ENCODE measurements around the gene MEIS2. TPM values are rescaled to one million over a fixed set of nuclear protein-coding genes. Genes with fewer than 3 reads are reported as not detected.

MEIS2 gene
- total and polyA plus RNA-seq, 4 donors: 40.1 to 119 (median 72.0) TPM

DNA sequence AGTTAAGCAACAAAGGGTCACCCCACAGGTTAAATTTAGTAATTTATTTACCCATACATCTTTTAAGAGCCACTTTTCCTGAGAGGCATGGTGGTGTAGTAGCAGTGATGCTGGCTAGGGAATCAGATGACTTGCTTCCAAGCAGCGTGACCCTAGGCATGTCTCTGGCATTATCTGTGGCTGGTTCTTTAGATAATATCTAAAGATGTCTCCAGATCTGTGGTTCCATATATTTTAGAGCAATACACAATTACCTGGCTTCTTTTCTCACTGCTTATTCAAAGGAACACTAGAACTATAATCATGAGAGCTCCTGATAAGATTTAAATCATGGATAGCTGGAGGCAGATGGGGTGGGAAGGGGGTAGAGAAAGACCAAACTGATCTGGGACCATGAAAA is 21.1 kb upstream of the MEIS2 start:
- DNase-seq (ENCODE audit: low read depth in 4 of 6, low spot score in 6 of 6): no peak
- no CpG with 5 or more reads among the region's 1 CpG for WGBS (ENCODE audit: insufficient coverage)
- no peaks in the 10 kb centered on the region for H3K9me3 ChIP-seq (ENCODE audit: control insufficient read depth, insufficient read depth, low read length)
- no peaks in the 10 kb centered on the region for H3K4me1 ChIP-seq (ENCODE audit: control insufficient read depth, insufficient read depth, low read length)
- H3K27me3 ChIP-seq (ENCODE audit: control insufficient read depth, insufficient read depth, low read length): no peaks in the 10 kb centered on the region
- H3K4me3 ChIP-seq (ENCODE audit: low read depth, low read length): no peak overlapping the region
- H3K36me3 ChIP-seq (ENCODE audit: control insufficient read depth, insufficient read depth, low read length): no peaks in the 10 kb centered on the region
- H3K27ac ChIP-seq (ENCODE audit: low read depth, low read length): no peak overlapping the region

DNA sequence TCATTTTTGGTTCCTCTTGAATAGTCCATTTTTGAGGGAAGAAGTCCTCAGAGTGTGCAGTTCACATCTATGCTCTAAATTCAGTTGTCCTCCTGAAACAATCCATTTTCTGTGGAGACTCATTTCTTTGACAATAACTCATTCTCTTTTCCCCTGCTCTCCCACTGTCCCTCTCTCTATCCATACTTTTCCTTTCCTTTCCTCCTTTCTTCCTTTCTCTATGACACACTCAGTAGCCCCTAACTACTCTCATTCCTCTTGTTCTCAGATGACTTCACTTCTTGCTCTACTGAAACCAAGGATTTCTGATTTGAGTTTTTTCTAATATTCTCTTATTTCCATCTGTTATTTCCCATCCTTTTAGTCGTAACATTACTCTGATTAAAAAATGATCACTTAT is 16.7 kb upstream of the MEIS2 start:
- peaks cover 4% of the 10 kb centered on the region for H3K27me3 ChIP-seq (ENCODE audit: control insufficient read depth, insufficient read depth, low read length)
- no peak overlapping the region for H3K27ac ChIP-seq (ENCODE audit: low read depth, low read length)
- no peaks in the 10 kb centered on the region for H3K4me1 ChIP-seq (ENCODE audit: control insufficient read depth, insufficient read depth, low read length)
- no peak for DNase-seq (ENCODE audit: low read depth in 4 of 6, low spot score in 6 of 6)
- WGBS (ENCODE audit: insufficient coverage): no CpG with 5 or more reads among the region's 1 CpG
- no peaks in the 10 kb centered on the region for H3K36me3 ChIP-seq (ENCODE audit: control insufficient read depth, insufficient read depth, low read length)
- no peaks in the 10 kb centered on the region for H3K9me3 ChIP-seq (ENCODE audit: control insufficient read depth, insufficient read depth, low read length)
- no peak overlapping the region for H3K4me3 ChIP-seq (ENCODE audit: low read depth, low read length)

DNA sequence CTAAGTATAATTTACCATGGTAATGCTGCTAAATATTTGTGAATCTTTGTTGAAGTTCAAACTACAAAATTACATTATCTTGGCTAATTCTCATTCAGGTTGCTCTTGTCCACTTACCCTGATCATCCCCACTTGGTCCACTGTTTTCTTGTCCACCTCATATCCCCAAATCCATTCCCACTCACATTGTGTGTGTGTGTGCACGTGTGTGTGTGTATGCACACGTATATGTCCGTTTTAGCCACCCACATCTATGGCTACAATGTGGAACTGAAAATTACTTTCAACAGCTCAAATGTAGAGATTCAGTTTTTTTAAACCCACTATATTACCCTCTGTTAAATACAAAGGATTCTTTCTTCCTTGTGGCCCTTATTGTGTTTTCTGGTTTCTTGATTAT is 15.2 kb upstream of the MEIS2 start:
- Histone ChIP-seq H3K27me3 (ENCODE audit: control insufficient read depth, insufficient read depth, low read length) (peaks cover 18% of the 10 kb centered on the region), H3K4me3 (ENCODE audit: low read depth, low read length) (no peak overlapping the region), H3K4me1 (ENCODE audit: control insufficient read depth, insufficient read depth, low read length) (peaks cover 7% of the 10 kb centered on the region), H3K36me3 (ENCODE audit: control insufficient read depth, insufficient read depth, low read length) (no peaks in the 10 kb centered on the region), H3K9me3 (ENCODE audit: control insufficient read depth, insufficient read depth, low read length) (no peaks in the 10 kb centered on the region), H3K27ac (ENCODE audit: low read depth, low read length) (no peak overlapping the region)
- no CpG with 5 or more reads among the region's 3 CpGs for WGBS (ENCODE audit: insufficient coverage)
- no peak for DNase-seq (ENCODE audit: low read depth in 4 of 6, low spot score in 6 of 6)

GRCh38 chr15:37112971-37113670 is 12.8 kb upstream of the MEIS2 start:
- WGBS (ENCODE audit: insufficient coverage): 79% methylated on average over 2 of the region's 5 CpGs
- no peak overlapping the region for H3K4me3 ChIP-seq (ENCODE audit: low read depth, low read length)
- H3K27ac ChIP-seq (ENCODE audit: low read depth, low read length): no peak overlapping the region

GRCh38 chr15:37112171-37112570 is 11.8 kb upstream of the MEIS2 start:
- H3K27me3 ChIP-seq (ENCODE audit: control insufficient read depth, insufficient read depth, low read length): peaks cover 51% of the 10 kb centered on the region
- no peaks in the 10 kb centered on the region for H3K9me3 ChIP-seq (ENCODE audit: control insufficient read depth, insufficient read depth, low read length)
- WGBS (ENCODE audit: insufficient coverage): no CpG with 5 or more reads among the region's 4 CpGs
- H3K4me1 ChIP-seq (ENCODE audit: control insufficient read depth, insufficient read depth, low read length): peaks cover 16% of the 10 kb centered on the region
- no peaks in the 10 kb centered on the region for H3K36me3 ChIP-seq (ENCODE audit: control insufficient read depth, insufficient read depth, low read length)
- no peak overlapping the region for H3K4me3 ChIP-seq (ENCODE audit: low read depth, low read length)
- H3K27ac ChIP-seq (ENCODE audit: low read depth, low read length): no peak overlapping the region
- DNase-seq (ENCODE audit: low read depth in 4 of 6, low spot score in 6 of 6): peak in 1 of 6 donors; percentile 21

More at GRCh38 chr15:37112971-37113670, 12.8 kb upstream of the MEIS2 start:
- Histone ChIP-seq H3K36me3 (ENCODE audit: control insufficient read depth, insufficient read depth, low read length) (no peaks in the 10 kb centered on the region), H3K4me1 (ENCODE audit: control insufficient read depth, insufficient read depth, low read length) (peaks cover 16% of the 10 kb centered on the region), H3K9me3 (ENCODE audit: control insufficient read depth, insufficient read depth, low read length) (no peaks in the 10 kb centered on the region), H3K27me3 (ENCODE audit: control insufficient read depth, insufficient read depth, low read length) (peaks cover 42% of the 10 kb centered on the region)
- DNase-seq (ENCODE audit: low read depth in 4 of 6, low spot score in 6 of 6): no peak

- no CpG with 5 or more reads among the region's 3 CpGs for WGBS (ENCODE audit: insufficient coverage)
- peak in 2 of 6 donors; percentile 19 to 49 for DNase-seq (ENCODE audit: low read depth in 4 of 6, low spot score in 6 of 6)
- Histone ChIP-seq H3K4me1 (ENCODE audit: control insufficient read depth, insufficient read depth, low read length) (peaks cover 20% of the 10 kb centered on the region), H3K4me3 (ENCODE audit: low read depth, low read length) (no peak overlapping the region), H3K27ac (ENCODE audit: low read depth, low read length) (no peak overlapping the region), H3K9me3 (ENCODE audit: control insufficient read depth, insufficient read depth, low read length) (no peaks in the 10 kb centered on the region), H3K27me3 (ENCODE audit: control insufficient read depth, insufficient read depth, low read length) (peaks cover 59% of the 10 kb centered on the region), H3K36me3 (ENCODE audit: control insufficient read depth, insufficient read depth, low read length) (no peaks in the 10 kb centered on the region)
Observed at GRCh38 chr15:37111427-37111717, 11.0 kb upstream of the MEIS2 start.

DNA sequence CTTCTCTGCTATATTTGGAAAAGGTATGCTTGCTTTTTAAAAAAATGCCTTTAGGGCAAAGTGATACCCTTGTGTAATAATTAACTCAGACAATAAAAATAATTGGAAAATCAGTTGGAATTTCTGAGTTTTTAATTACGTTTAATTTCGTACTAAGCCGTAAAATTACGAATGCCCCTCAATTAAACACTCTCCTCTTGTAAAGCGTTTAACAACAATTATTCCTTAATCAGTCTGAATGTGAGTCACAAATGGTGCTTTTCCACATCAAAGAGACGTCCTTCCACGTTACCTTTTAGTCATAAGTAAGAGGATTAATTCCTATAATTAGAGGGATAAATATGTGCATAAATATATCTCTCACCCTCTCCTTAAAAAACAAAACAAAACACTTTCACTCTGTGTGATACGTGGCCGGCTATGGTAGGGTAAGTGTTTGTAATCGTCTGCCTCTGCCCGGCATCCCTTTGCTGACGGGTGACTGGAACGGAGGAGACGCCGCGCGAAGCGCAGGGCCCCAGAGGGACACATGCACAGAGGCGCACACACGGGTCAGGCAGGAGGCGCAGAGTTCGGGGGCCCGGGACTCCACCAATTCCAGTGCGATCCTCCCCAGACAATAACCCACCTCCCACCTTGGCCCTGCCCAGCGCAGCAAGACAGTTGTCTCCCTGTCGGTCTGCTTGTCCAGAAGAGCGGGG is 9.7 kb upstream of the MEIS2 start:
- Histone ChIP-seq H3K4me1 (ENCODE audit: control insufficient read depth, insufficient read depth, low read length) (peaks cover 21% of the 10 kb centered on the region), H3K27me3 (ENCODE audit: control insufficient read depth, insufficient read depth, low read length) (peaks cover 69% of the 10 kb centered on the region), H3K27ac (ENCODE audit: low read depth, low read length) (no peak overlapping the region), H3K9me3 (ENCODE audit: control insufficient read depth, insufficient read depth, low read length) (no peaks in the 10 kb centered on the region), H3K36me3 (ENCODE audit: control insufficient read depth, insufficient read depth, low read length) (no peaks in the 10 kb centered on the region), H3K4me3 (ENCODE audit: low read depth, low read length) (peak overlapping the region; percentile 41)
- DNase-seq (ENCODE audit: low read depth in 4 of 6, low spot score in 6 of 6): peak in 2 of 6 donors; percentile 77 to 78
- WGBS (ENCODE audit: insufficient coverage): 20% methylated on average over 19 of the region's 27 CpGs

DNA sequence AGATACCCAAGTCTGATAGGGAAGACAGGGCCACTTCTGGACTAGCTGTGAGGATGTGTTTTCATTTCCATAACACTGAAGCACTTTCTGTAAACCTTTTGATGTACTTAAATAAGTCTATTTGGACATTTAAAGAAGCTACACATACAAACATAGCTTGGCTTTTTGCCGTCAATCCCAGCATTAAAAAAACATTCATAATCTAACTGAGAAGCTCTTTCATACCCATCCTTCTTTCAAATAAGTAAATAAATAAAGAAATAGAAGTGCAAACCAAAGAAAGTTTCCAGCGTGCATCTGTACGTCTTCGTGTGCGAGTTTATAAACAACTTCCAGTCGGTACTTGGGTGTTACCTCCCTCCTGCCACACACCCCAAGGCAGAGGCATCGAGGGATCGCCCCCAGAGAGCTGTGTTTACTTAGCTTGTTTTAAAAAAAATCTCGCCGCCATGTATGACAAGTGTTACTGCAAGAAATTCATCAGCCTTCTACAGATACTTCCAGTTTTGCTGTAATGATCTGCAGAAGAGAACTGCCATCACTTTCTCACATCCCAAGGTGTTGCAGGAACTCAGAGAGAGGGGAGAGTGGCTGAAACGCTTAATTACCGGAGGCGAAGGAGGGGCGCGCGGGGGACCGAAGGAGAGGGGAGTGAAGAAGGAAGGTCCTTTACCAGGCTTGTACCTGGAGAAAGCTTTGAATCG is 9.0 kb upstream of the MEIS2 start:
- H3K27ac ChIP-seq (ENCODE audit: low read depth, low read length): no peak overlapping the region
- peaks cover 21% of the 10 kb centered on the region for H3K4me1 ChIP-seq (ENCODE audit: control insufficient read depth, insufficient read depth, low read length)

DNA sequence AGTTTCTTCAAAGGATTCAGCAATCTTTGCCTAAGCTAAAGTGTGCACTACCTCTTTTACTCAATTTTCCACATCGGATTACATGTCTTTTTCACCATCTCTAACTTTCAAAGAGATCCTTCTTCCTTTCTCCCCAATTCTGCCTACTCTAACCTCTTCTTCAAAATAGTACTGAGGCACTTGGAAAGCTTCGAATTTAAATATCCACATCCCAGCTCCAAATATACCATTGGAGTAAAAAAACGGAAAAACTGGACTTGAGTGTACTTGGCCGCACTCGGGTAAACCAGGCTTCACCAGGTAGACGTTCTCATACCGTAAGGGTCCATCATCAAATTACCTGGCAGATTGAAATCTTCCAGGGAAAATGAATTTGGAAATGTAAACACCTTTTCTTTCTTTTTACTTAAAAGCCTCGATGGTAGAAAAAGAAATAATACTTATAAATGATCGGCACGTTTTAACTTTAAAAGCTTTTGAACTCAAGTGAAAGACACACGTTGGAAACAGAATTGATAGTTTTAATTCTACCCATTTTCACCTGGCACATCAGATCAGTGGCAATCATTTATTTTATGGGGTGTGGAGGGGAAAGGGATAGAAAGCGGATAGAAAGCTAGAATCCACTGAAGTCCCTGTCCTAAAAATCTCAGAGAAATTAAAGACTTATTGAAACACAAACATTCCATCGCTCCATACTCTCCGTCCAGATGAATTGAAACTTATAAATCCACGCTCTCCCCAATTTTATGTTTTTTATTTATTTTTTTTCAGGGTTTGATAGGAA is 8.2 kb upstream of the MEIS2 start:
- H3K27ac ChIP-seq (ENCODE audit: low read depth, low read length): no peak overlapping the region
- no peak overlapping the region for H3K4me3 ChIP-seq (ENCODE audit: low read depth, low read length)
- H3K4me1 ChIP-seq (ENCODE audit: control insufficient read depth, insufficient read depth, low read length): peaks cover 21% of the 10 kb centered on the region
- DNase-seq (ENCODE audit: low read depth in 4 of 6, low spot score in 6 of 6): peak in 2 of 6 donors; percentile 63 to 69
- no peaks in the 10 kb centered on the region for H3K9me3 ChIP-seq (ENCODE audit: control insufficient read depth, insufficient read depth, low read length)
- WGBS (ENCODE audit: insufficient coverage): 40% methylated on average over 2 of the region's 15 CpGs
- H3K27me3 ChIP-seq (ENCODE audit: control insufficient read depth, insufficient read depth, low read length): peaks cover 84% of the 10 kb centered on the region
- no peaks in the 10 kb centered on the region for H3K36me3 ChIP-seq (ENCODE audit: control insufficient read depth, insufficient read depth, low read length)

More for the DNA sequence above, 9.0 kb upstream of the MEIS2 start:
- no CpG with 5 or more reads among the region's 18 CpGs for WGBS (ENCODE audit: insufficient coverage)
- peak in 1 of 6 donors; percentile 81 for DNase-seq (ENCODE audit: low read depth in 4 of 6, low spot score in 6 of 6)
- Histone ChIP-seq H3K36me3 (ENCODE audit: control insufficient read depth, insufficient read depth, low read length) (no peaks in the 10 kb centered on the region), H3K9me3 (ENCODE audit: control insufficient read depth, insufficient read depth, low read length) (no peaks in the 10 kb centered on the region), H3K27me3 (ENCODE audit: control insufficient read depth, insufficient read depth, low read length) (peaks cover 76% of the 10 kb centered on the region), H3K4me3 (ENCODE audit: low read depth, low read length) (no peak overlapping the region)
